ENCODE data around the gene OGDHL. TPM values are rescaled to one million over a fixed set of nuclear protein-coding genes. Genes with fewer than 3 reads are reported as not detected.

Gene OGDHL
- total and polyA plus RNA-seq, 2 donors (not counting 3 experiments of a cell fraction or from before 2014, with no cell fraction given), result 0.43 to 1.0 TPM

GRCh38 chr10:49700997-49701396 lies 61.1 kb downstream of the OGDHL start:
- no peaks in the 10 kb centered on the region for H3K9me1 ChIP-seq (replicated peaks; ENCODE audit: control insufficient read depth, extremely low read depth, insufficient read depth, low read length)
- no peak overlapping the region for H3K27ac ChIP-seq (ENCODE audit: insufficient read depth, low read depth, low read length)
- no peak for TF ChIP-seq MAX (IDR thresholded peaks at IDR 0.05; ENCODE audit: insufficient read depth, insufficient read length)
- H3K36me3 ChIP-seq (ENCODE audit: control insufficient read depth in 2 of 2, extremely low read depth in 1 of 2, insufficient read depth in 2 of 2, low read length in 2 of 2), result no peaks in the 10 kb centered on the region
- no peaks in the 10 kb centered on the region for H3K79me2 ChIP-seq (ENCODE audit: control insufficient read depth, insufficient read depth, low read length)
- H3K27me3 ChIP-seq (ENCODE audit: control insufficient read depth in 2 of 2, insufficient read depth in 2 of 2, low read length in 2 of 2), result peaks cover 0 to 3% of the 10 kb centered on the region in 2 experiments
- no peak overlapping the region for H3K4me3 ChIP-seq (replicated peaks in 1 of 3; ENCODE audit: insufficient read depth in 1 of 3, low read depth in 1 of 3, low read length in 3 of 3)
- intact Hi-C loops (cut with micrococcal nuclease) (no loop called here), dilution Hi-C loops (cut with MboI; ENCODE audit: extremely low pct_ligation_motif_present, low sequenced_read_pairs) (no loop called here)
- CTCF ChIA-PET, result no interaction called here
- H3K9ac ChIP-seq (replicated peaks; ENCODE audit: extremely low read depth, insufficient read depth, low read length), result no peak overlapping the region
- FAIRE-seq, result no peak
- no peak overlapping the region for H3K4me2 ChIP-seq (ENCODE audit: insufficient read depth, low read length)
- no peak for DNase-seq (ENCODE audit: low read depth, low spot score)
- POLR2A ChIA-PET, result no interaction called here
- H3K4me1 ChIP-seq (ENCODE audit: control insufficient read depth, extremely low read depth, insufficient read depth, low read length), result no peaks in the 10 kb centered on the region
- H3K9me3 ChIP-seq (replicated peaks; ENCODE audit: control insufficient read depth, insufficient read depth, low read length), result no peaks in the 10 kb centered on the region
- H4K20me1 ChIP-seq (replicated peaks; ENCODE audit: control insufficient read depth, extremely low read depth, insufficient read depth, low read length), result no peaks in the 10 kb centered on the region
- H2AFZ ChIP-seq (ENCODE audit: low read depth, low read length), result no peak overlapping the region
- no TSS peak for BruUV-seq (replicated peaks)

GRCh38 chr10:49700211-49700610 lies 61.9 kb downstream of the OGDHL start:
- DNase-seq (ENCODE audit: low read depth, low spot score), result no peak
- Histone ChIP-seq H3K9me3 (replicated peaks; ENCODE audit: control insufficient read depth, insufficient read depth, low read length) (no peaks in the 10 kb centered on the region), H3K4me3 (replicated peaks in 1 of 3; ENCODE audit: insufficient read depth in 1 of 3, low read depth in 1 of 3, low read length in 3 of 3) (no peak overlapping the region), H3K27me3 (ENCODE audit: control insufficient read depth in 2 of 2, insufficient read depth in 2 of 2, low read length in 2 of 2) (peaks cover 0 to 3% of the 10 kb centered on the region in 2 experiments), H4K20me1 (replicated peaks; ENCODE audit: control insufficient read depth, extremely low read depth, insufficient read depth, low read length) (no peaks in the 10 kb centered on the region), H3K27ac (ENCODE audit: insufficient read depth, low read depth, low read length) (no peak overlapping the region), H3K9me1 (replicated peaks; ENCODE audit: control insufficient read depth, extremely low read depth, insufficient read depth, low read length) (no peaks in the 10 kb centered on the region), H3K4me1 (ENCODE audit: control insufficient read depth, extremely low read depth, insufficient read depth, low read length) (no peaks in the 10 kb centered on the region), H3K9ac (replicated peaks; ENCODE audit: extremely low read depth, insufficient read depth, low read length) (no peak overlapping the region), H3K36me3 (ENCODE audit: control insufficient read depth in 2 of 2, extremely low read depth in 1 of 2, insufficient read depth in 2 of 2, low read length in 2 of 2) (no peaks in the 10 kb centered on the region), H3K4me2 (ENCODE audit: insufficient read depth, low read length) (no peak overlapping the region), H3K79me2 (ENCODE audit: control insufficient read depth, insufficient read depth, low read length) (no peaks in the 10 kb centered on the region), H2AFZ (ENCODE audit: low read depth, low read length) (no peak overlapping the region)
- FAIRE-seq, result no peak
- intact Hi-C loops (cut with micrococcal nuclease) (no loop called here), dilution Hi-C loops (cut with MboI; ENCODE audit: extremely low pct_ligation_motif_present, low sequenced_read_pairs) (no loop called here)
- TF ChIP-seq MYC (IDR thresholded peaks at IDR 0.05; ENCODE audit: low read depth, low read length) (no peak), EZH2 (IDR thresholded peaks at IDR 0.05; ENCODE audit: borderline replicate concordance, low read depth, low read length, severe bottlenecking) (no peak), POLR2AphosphoS5 (IDR thresholded peaks at IDR 0.05; ENCODE audit: insufficient read depth, low read depth, low read length) (no peak), FOS (IDR thresholded peaks at IDR 0.05; ENCODE audit: borderline replicate concordance, insufficient read depth, low read length) (no peak), MAX (IDR thresholded peaks at IDR 0.05; ENCODE audit: insufficient read depth, insufficient read length) (no peak)
- CTCF ChIA-PET, result no interaction called here
- POLR2A ChIA-PET, result no interaction called here
- no TSS peak for BruUV-seq (replicated peaks)
